GM21737 (cell line): ENCODE data around the gene MMS22L.
"Not testable (repeated sequence)": the region's sequence is repeated elsewhere in the genome, so short reads cannot be mapped to it uniquely, and the experiment has no call there.

Experiments
- ATAC-seq: cut with Tn5 transposase; IDR thresholded peaks from one replicate; pipeline ENCODE4 v1.9.1; 2021; ENCODE audit warnings: mild to moderate bottlenecking, moderate library complexity; ENCODE audit not compliant: unreplicated experiment

Gene MMS22L

GRCh38 chr6:97246842-97247241, 36.2 kb downstream of the MMS22L start:
- ATAC-seq: no peak

- no peak for ATAC-seq
Observed at GRCh38 chr6:97240222-97240621, 42.8 kb downstream of the MMS22L start.

- ATAC-seq: no peak
Observed at GRCh38 chr6:97231911-97232310, 51.1 kb downstream of the MMS22L start.

GRCh38 chr6:97222903-97223302, 60.1 kb downstream of the MMS22L start:
- ATAC-seq: no peak

GRCh38 chr6:97218912-97219311, 64.1 kb downstream of the MMS22L start:
- no peak for ATAC-seq

GRCh38 chr6:97215157-97215769, 67.8 kb downstream of the MMS22L start:
- ATAC-seq: no peak

- no peak for ATAC-seq
Observed at GRCh38 chr6:97214671-97215070, 68.3 kb downstream of the MMS22L start.

GRCh38 chr6:97207383-97207782, 75.6 kb downstream of the MMS22L start:
- ATAC-seq: no peak

- ATAC-seq: no peak
Observed at GRCh38 chr6:97205966-97206365, 77.0 kb downstream of the MMS22L start.

GRCh38 chr6:97203343-97203742, 79.7 kb downstream of the MMS22L start:
- no peak for ATAC-seq

- ATAC-seq: no peak
Observed at GRCh38 chr6:97198046-97198565, 84.9 kb downstream of the MMS22L start.

GRCh38 chr6:97195117-97195516, 87.9 kb downstream of the MMS22L start:
- ATAC-seq: no peak

- no peak for ATAC-seq
Observed at GRCh38 chr6:97189767-97190166, 93.2 kb downstream of the MMS22L start.

GRCh38 chr6:97187951-97188350, 95.1 kb downstream of the MMS22L start:
- ATAC-seq: no peak

- ATAC-seq: peak; percentile 94
Observed at GRCh38 chr6:97186416-97186999, 96.5 kb downstream of the MMS22L start.

- no peak for ATAC-seq
Observed at GRCh38 chr6:97177905-97178304, 105.1 kb downstream of the MMS22L start.

GRCh38 chr6:97176468-97176867, 106.5 kb downstream of the MMS22L start:
- no peak for ATAC-seq

GRCh38 chr6:97175806-97176205, 107.2 kb downstream of the MMS22L start:
- no peak for ATAC-seq

GRCh38 chr6:97174471-97174870, 108.5 kb downstream of the MMS22L start:
- ATAC-seq: no peak

- ATAC-seq: no peak
Observed at GRCh38 chr6:97160280-97160679, 122.7 kb downstream of the MMS22L start.

- ATAC-seq: not testable (repeated sequence)
Observed at GRCh38 chr6:97155447-97155846, 127.6 kb downstream of the MMS22L start.

GRCh38 chr6:97154015-97154414, 129.0 kb downstream of the MMS22L start:
- no peak for ATAC-seq

GRCh38 chr6:97151601-97152000, 131.4 kb downstream of the MMS22L start:
- ATAC-seq: no peak
